Gastrocnemius medialis (tissue), 4 donors: ENCODE data around the gene POLR2H.

Source experiments
- CTCF ChIP-seq, 5 experiments: fragments of 450-650 bp in 3 of 5; fragments of 200-600 bp in 2 of 5; sonication (generic) in 2 of 5; IDR thresholded peaks in 4 of 5; conservative IDR thresholded peaks in 1 of 5; 1 replicate in 4 of 5; 2 replicates in 1 of 5; pipeline ENCODE4 v1.5.1; 2016 to 2019; ENCODE audit warnings: antibody characterized with exemption in 5 of 5, mild to moderate bottlenecking in 3 of 5, moderate library complexity in 3 of 5
- POLR2A ChIP-seq, 2 donors: fragments of 450-650 bp; IDR thresholded peaks; one replicate each; pipeline ENCODE4 v1.6.1; 2017; ENCODE audit warnings: antibody characterized with exemption in 2 of 2, mild to moderate bottlenecking in 2 of 2, moderate library complexity in 2 of 2

DNA sequence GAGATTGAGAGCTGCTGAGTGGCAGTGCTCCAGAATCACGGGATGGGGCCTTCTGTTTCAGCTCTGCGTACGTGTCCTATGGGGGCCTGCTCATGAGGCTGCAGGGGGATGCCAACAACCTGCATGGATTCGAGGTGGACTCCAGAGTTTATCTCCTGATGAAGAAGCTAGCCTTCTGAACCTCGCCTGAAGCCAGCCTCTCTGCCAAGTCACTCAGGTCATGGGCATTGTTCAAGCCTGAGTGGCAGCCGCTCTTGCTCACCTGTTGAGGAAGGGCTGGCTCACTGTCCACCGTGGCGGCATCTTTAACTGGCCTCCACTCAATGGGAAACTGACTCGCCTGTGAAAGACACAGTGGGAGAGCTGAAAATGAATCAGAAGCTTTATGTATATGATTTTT is 6.6 kb downstream of the POLR2H start:
- no peak for TF ChIP-seq CTCF (IDR thresholded peaks at IDR 0.05 in 4 of 5, conservative IDR thresholded peaks at IDR 0.05 in 1 of 5)
- no peak for TF ChIP-seq POLR2A (IDR thresholded peaks at IDR 0.05)
